Lung (tissue), 12 donors: ENCODE data around the gene ANKRD33. TPM values are rescaled to one million over a fixed set of nuclear protein-coding genes. Genes with fewer than 3 reads are reported as not detected.
A peak's percentile ranks its signal among the peaks of the same experiment; 100 is the strongest.

Experiments
- ATAC-seq: fragments of 200-7000 bp; cut with Tn5 transposase; one replicate; pipeline ENCODE4 v1.9.1; 2020; ENCODE audit warnings: moderate number of reproducible peaks; ENCODE audit not compliant: insufficient read depth, low FRiP score
- DNase-seq, 3 donors: peaks; one replicate each; pipeline ENCODE4 v3.0.0-alpha.2; 2013 to 2017
- H3K27ac ChIP-seq, 2 donors: one replicate each; pipeline ENCODE4 v1.5.1; 2013; ENCODE audit warnings: mild to moderate bottlenecking in 2 of 2, moderate library complexity in 2 of 2, control low read depth in 1 of 2, inconsistent platforms in 1 of 2, low read depth in 1 of 2, low read length in 1 of 2
- H3K27me3 ChIP-seq, 3 donors: one replicate each; pipeline ENCODE4 v1.5.1; 2013; ENCODE audit warnings: low read length in 2 of 3; ENCODE audit not compliant: control insufficient read depth in 3 of 3, insufficient read depth in 3 of 3
- H3K36me3 ChIP-seq, 4 donors: one replicate each; pipeline ENCODE4 v1.5.1; 2013; ENCODE audit warnings: low read length in 4 of 4, mild to moderate bottlenecking in 1 of 4, moderate library complexity in 1 of 4; ENCODE audit not compliant: control insufficient read depth in 4 of 4, insufficient read depth in 4 of 4
- H3K4me1 ChIP-seq, 5 donors: one replicate each; pipeline ENCODE4 v1.5.1; 2013; ENCODE audit warnings: low read length in 5 of 5, mild to moderate bottlenecking in 2 of 5, moderate library complexity in 1 of 5; ENCODE audit not compliant: control insufficient read depth in 5 of 5, insufficient read depth in 5 of 5
- H3K4me3 ChIP-seq: one replicate; pipeline ENCODE4 v1.5.1; 2013; ENCODE audit warnings: mild to moderate bottlenecking, control low read depth, moderate library complexity
- H3K9ac ChIP-seq, 2 donors: one replicate each; pipeline ENCODE4 v1.5.1; 2013; ENCODE audit warnings: low read length in 2 of 2, control low read depth in 1 of 2; ENCODE audit not compliant: insufficient read depth in 1 of 2
- H3K9me3 ChIP-seq, 4 donors: one replicate each; pipeline ENCODE4 v1.5.1; 2013; ENCODE audit warnings: low read length in 3 of 4, mild to moderate bottlenecking in 1 of 4, moderate library complexity in 1 of 4; ENCODE audit not compliant: control insufficient read depth in 4 of 4, insufficient read depth in 3 of 4
- WGBS, 2 donors: extraction: QIAGEN DNeasy Blood & Tissue Kit; methylation state at CpG; one replicate each; pipeline ENCODE4 v1.1.7; 2013; 5-methylcytosine and 5-hydroxymethylcytosine counted together
- polyA plus RNA-seq, 2 donors: library from polyadenylated mRNA; stranded (reverse); fragments of 200-250 nt; gene quantifications; one replicate each; pipeline ENCODE4 v1.2.1, GENCODE V29; 2013
- total RNA-seq, 2 donors: library from RNA; depleted of rRNA in 1 of 2; stranded (reverse); fragments of >200 nt in 1 of 2; gene quantifications; one replicate each; pipeline ENCODE4 v1.2.1, GENCODE V29; 2014 to 2021
- TF ChIP-seq, protein P1 (sequence below): IDR thresholded peaks from 2 replicates; pipeline ENCODE4 v1.5.1; 2012; ENCODE audit warnings: mild to moderate bottlenecking; ENCODE audit errors: control extremely low read depth, extremely low read depth
- donor health status: control.
- donor health status: control.
- donor health status: Bipolar disorder and iron deficiency.
- donor health status: healthy.
- donor health status: DM: yes; HTN: yes; CAD: no.

ANKRD33 gene
- total and polyA plus RNA-seq, 4 donors: 0.14 to 0.50 (median 0.23) TPM

DNA sequence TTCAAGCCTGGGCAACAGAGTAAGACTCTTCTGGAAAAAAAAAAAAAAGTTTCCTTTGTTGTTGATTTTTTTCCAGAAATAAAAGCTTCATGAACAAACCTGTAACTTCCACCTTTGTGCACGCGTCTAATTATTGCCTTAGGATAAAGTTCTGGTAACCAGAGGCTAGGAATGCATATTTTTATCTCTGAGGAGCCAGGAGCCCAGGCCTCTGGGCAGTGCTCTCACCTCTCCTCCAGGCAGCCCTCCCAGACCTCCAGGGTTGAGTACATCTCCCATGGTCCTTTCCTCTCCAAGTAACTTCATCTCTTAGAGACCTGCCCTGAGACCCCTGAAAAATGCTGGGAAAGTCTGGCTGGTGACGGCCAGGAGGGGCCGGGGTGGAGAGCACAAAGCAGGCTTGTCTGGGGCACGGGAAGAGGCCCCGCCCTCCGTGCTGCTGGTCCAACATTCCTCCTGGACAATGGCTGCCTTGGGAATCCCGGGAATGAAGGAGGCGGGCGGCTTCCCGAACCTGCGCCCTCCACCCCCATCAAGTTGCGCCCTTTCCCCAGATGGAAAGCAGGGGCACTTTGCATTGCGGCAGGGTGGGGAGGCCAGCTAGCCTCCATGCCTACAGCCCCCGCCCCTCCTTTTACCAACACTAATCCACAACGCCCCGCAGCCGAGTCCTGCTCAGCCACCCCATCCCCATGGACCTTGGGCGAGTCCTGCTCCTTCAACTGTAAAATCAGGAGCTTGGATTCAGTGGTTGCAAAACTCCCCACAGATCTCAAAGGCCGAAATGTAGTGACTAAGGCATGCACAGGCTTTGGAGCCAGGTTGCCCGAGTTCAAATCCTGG, 32.1 kb upstream of the ANKRD33 start:
- no peaks in the 10 kb centered on the region for H3K27me3 ChIP-seq
- H3K4me3 ChIP-seq: no peak overlapping the region
- DNase-seq (peak; percentile 50 to 73 (median 60)), ATAC-seq (no peak)
- H3K9ac ChIP-seq: no peak overlapping the region
- H3K27ac ChIP-seq: no peak overlapping the region
- peaks cover 0 to 8% (median 0%) of the 10 kb centered on the region in 5 donors for H3K4me1 ChIP-seq
- peaks cover 0 to 2% (median 0%) of the 10 kb centered on the region in 4 donors for H3K9me3 ChIP-seq
- no peaks in the 10 kb centered on the region for H3K36me3 ChIP-seq
- TF ChIP-seq, protein P1, sequence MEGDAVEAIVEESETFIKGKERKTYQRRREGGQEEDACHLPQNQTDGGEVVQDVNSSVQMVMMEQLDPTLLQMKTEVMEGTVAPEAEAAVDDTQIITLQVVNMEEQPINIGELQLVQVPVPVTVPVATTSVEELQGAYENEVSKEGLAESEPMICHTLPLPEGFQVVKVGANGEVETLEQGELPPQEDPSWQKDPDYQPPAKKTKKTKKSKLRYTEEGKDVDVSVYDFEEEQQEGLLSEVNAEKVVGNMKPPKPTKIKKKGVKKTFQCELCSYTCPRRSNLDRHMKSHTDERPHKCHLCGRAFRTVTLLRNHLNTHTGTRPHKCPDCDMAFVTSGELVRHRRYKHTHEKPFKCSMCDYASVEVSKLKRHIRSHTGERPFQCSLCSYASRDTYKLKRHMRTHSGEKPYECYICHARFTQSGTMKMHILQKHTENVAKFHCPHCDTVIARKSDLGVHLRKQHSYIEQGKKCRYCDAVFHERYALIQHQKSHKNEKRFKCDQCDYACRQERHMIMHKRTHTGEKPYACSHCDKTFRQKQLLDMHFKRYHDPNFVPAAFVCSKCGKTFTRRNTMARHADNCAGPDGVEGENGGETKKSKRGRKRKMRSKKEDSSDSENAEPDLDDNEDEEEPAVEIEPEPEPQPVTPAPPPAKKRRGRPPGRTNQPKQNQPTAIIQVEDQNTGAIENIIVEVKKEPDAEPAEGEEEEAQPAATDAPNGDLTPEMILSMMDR: no peak
- 36 to 62% methylated on average over 21 of the region's 21 CpGs for WGBS, 2 donors

DNA sequence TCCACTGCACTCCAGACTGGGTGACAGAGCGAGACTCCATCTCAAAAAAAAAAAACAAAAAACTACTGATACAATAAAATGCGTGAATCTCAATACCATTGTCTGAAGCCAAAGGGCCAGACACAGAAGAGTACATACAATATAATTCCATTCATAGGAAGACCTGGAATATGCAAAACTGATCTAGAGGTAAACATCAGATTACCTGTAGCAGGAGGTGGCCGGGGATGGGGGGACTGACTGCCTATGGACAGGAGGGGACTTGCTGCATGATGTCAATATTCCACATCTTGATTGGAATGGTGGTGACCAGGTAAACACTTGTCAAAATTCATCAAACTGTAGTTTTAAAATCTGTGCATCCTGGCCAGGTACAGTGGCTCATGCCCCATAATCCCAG, 26.9 kb upstream of the ANKRD33 start:
- Histone ChIP-seq H3K27ac (no peak overlapping the region), H3K9me3 (peaks cover 0 to 2% (median 0%) of the 10 kb centered on the region in 4 donors), H3K9ac (no peak overlapping the region), H3K4me3 (no peak overlapping the region), H3K4me1 (peaks cover 5 to 25% (median 12%) of the 10 kb centered on the region in 5 donors), H3K36me3 (no peaks in the 10 kb centered on the region), H3K27me3 (no peaks in the 10 kb centered on the region)
- ATAC-seq: no peak
- 93 to 94% methylated on average over 3 of the region's 3 CpGs for WGBS, 2 donors
- no peak for DNase-seq
- TF ChIP-seq, protein P1: no peak

GRCh38 chr12:51862947-51863346, 25.0 kb upstream of the ANKRD33 start:
- Histone ChIP-seq H3K4me3 (no peak overlapping the region), H3K27me3 (no peaks in the 10 kb centered on the region)

More at GRCh38 chr12:51862947-51863346, 25.0 kb upstream of the ANKRD33 start:
- TF ChIP-seq, protein P1: no peak
- H3K9ac ChIP-seq: no peak overlapping the region
- peaks cover 5 to 27% (median 12%) of the 10 kb centered on the region in 5 donors for H3K4me1 ChIP-seq
- ATAC-seq (no peak), DNase-seq (no peak)
- peaks cover 0 to 2% (median 0%) of the 10 kb centered on the region in 4 donors for H3K9me3 ChIP-seq
- H3K36me3 ChIP-seq: no peaks in the 10 kb centered on the region
- WGBS, 2 donors: 87% methylated on average over 4 of the region's 4 CpGs
- H3K27ac ChIP-seq: no peak overlapping the region
